ENCODE data around the gene COPB2. TPM values are rescaled to one million over a fixed set of nuclear protein-coding genes. Genes with fewer than 3 reads are reported as not detected.

The COPB2 gene
- total and polyA plus RNA-seq, 10 of the 15 experiments (the other 5 are each of a cell fraction or from before 2014, with no cell fraction given): 51.3 to 143 (median 116) TPM

- ATAC-seq (peak; percentile 94), FAIRE-seq (peak; percentile 87), DNase-seq (ENCODE audit: low read depth, low spot score) (peak; percentile 16)
- POLR2A ChIA-PET: no interaction called here
- H3K9me3 ChIP-seq (replicated peaks; ENCODE audit: control insufficient read depth, insufficient read depth, low read length): no peaks in the 10 kb centered on the region
- RAD21 ChIA-PET (ENCODE audit: unreplicated experiment): interaction anchor here (0.6 to 1.7 kb wide), 5 partner anchors 20 to 1950 kb away, joined by 3 to 5 read pairs (median 3); no protein-coding TSS in a partner anchor
- peak; percentile 67 to 79 (median 77) for TF ChIP-seq CTCF (IDR thresholded peaks at IDR 0.05 in 2 of 3, conservative IDR thresholded peaks at IDR 0.05 in 1 of 3; ENCODE audit: control insufficient read depth in 2 of 3, extremely low read depth in 1 of 3, insufficient read depth in 1 of 3, low read depth in 3 of 3, low read length in 3 of 3)
- no peak for TF ChIP-seq USF2 (IDR thresholded peaks at IDR 0.05; ENCODE audit: borderline replicate concordance, low read depth, low read length)
- TF ChIP-seq RAD21 (IDR thresholded peaks at IDR 0.05; ENCODE audit: insufficient read depth, low read depth, low read length): peak; percentile 90
- no peak for TF ChIP-seq CBFB (IDR thresholded peaks at IDR 0.05; ENCODE audit: low read depth)
- peak; percentile 66; the same call in 1 of the 2 replicates for TF ChIP-seq SMC3 (IDR thresholded peaks at IDR 0.05; ENCODE audit: borderline replicate concordance, low read length)
- TF ChIP-seq USF1 (IDR thresholded peaks at IDR 0.05; ENCODE audit: borderline replicate concordance, extremely low read length, insufficient read depth, low read depth, low read length): no peak
- TF ChIP-seq ZBED1 (IDR thresholded peaks at IDR 0.05; ENCODE audit: borderline replicate concordance): no peak
- TF ChIP-seq EP300 (IDR thresholded peaks at IDR 0.05; ENCODE audit: borderline replicate concordance in 1 of 2, control insufficient read depth in 1 of 2, low read depth in 2 of 2, low read length in 2 of 2): no peak
- no peak for TF ChIP-seq NRF1 (conservative IDR thresholded peaks at IDR 0.05; ENCODE audit: low read depth, low read length)
- TF ChIP-seq ZNF24 (IDR thresholded peaks at IDR 0.05): 0 out of 2 replicates have a peak, but pooled peaks have one; percentile 8
- TF ChIP-seq POU2F2 (IDR thresholded peaks at IDR 0.05; ENCODE audit: borderline replicate concordance, low read depth, low read length): peak; percentile 80; the same call in 1 of the 3 replicates
- TF ChIP-seq WRNIP1 (IDR thresholded peaks at IDR 0.05; ENCODE audit: borderline replicate concordance, low read depth, low read length): no peak
- TF ChIP-seq IKZF1 (conservative IDR thresholded peaks at IDR 0.05): no peak
- 0 out of 2 replicates have a peak, but pooled peaks have one; percentile 43 for TF ChIP-seq YY1 (IDR thresholded peaks at IDR 0.05; ENCODE audit: low read depth, low read length)
- no peak for TF ChIP-seq MYB (IDR thresholded peaks at IDR 0.05; ENCODE audit: borderline replicate concordance, low read depth, low read length)
- no peak for TF ChIP-seq ATF3 (IDR thresholded peaks at IDR 0.05; ENCODE audit: borderline replicate concordance, extremely low read depth, low read depth, low read length)
- no peak for TF ChIP-seq RUNX3 (IDR thresholded peaks at IDR 0.05; ENCODE audit: low read length)
- no peak for TF ChIP-seq HDGF (IDR thresholded peaks at IDR 0.05)
- no peak for TF ChIP-seq CBX5 (IDR thresholded peaks at IDR 0.05; ENCODE audit: low read depth)
- no peaks in the 10 kb centered on the region for H3K79me2 ChIP-seq (ENCODE audit: control insufficient read depth, insufficient read depth, low read length)
- CTCF ChIA-PET: interaction anchor here (0.7 to 2.6 kb wide), 18 partner anchors 8 to 1437 kb away, joined by 3 to 14 read pairs (median 4); partner anchors contain the start of gene NMNAT3
- no peak overlapping the region for H3K27ac ChIP-seq (ENCODE audit: control insufficient read depth, insufficient read depth)
- no peak overlapping the region for H3K9ac ChIP-seq (ENCODE audit: control insufficient read depth, insufficient read depth, low read length)
- no peak overlapping the region for H3K4me2 ChIP-seq (ENCODE audit: control insufficient read depth, insufficient read depth)
- SMC1A ChIA-PET (ENCODE audit: uncharacterized antibody, unreplicated experiment): interaction anchor here (0.6 to 1.5 kb wide), 13 partner anchors 9 to 1402 kb away, joined by 3 to 6 read pairs (median 3); no protein-coding TSS in a partner anchor
- H3K36me3 ChIP-seq (ENCODE audit: control insufficient read depth in 2 of 2, insufficient read depth in 2 of 2, low read length in 1 of 2): no peaks in the 10 kb centered on the region; a peak in 1 of 4 replicates
- H4K20me1 ChIP-seq (ENCODE audit: control insufficient read depth, insufficient read depth): no peaks in the 10 kb centered on the region
- no TSS peak for BruUV-seq (replicated peaks)
- intact Hi-C loops (cut with micrococcal nuclease; ENCODE audit: unreplicated experiment) (loop anchor here (1.0 to 5.0 kb wide), 4 partner anchors 135 to 1435 kb away; no protein-coding TSS in a partner anchor), in situ Hi-C loops (cut with MboI) (loop anchor here (25.0 kb wide), 1 partner anchor 1435 kb away; no protein-coding TSS in a partner anchor)
- no peak overlapping the region for H2AFZ ChIP-seq (ENCODE audit: control insufficient read depth, low read depth, low read length)
- 51% methylated on average over 7 of the region's 7 CpGs for WGBS (ENCODE audit: insufficient coverage, insufficient replicate concordance, low lambda C conversion rate, missing lambda C conversion rate)
- H3K4me3 ChIP-seq: no peak overlapping the region
- H3K4me1 ChIP-seq (ENCODE audit: control insufficient read depth, insufficient read depth, low read length): no peaks in the 10 kb centered on the region
- H3K27me3 ChIP-seq (replicated peaks in 1 of 2; ENCODE audit: control insufficient read depth in 2 of 2, insufficient read depth in 2 of 2, low read length in 1 of 2): no peaks in the 10 kb centered on the region
Observed at GRCh38 chr3:139427283-139428060, 38.0 kb upstream of the COPB2 start.
